Measurements from ENCODE around the gene S100A9.

GRCh38 chr1:153390938-153391710, 33.5 kb downstream of the S100A9 start, which contains the start of gene S100A8:
- TF ChIP-seq CBX5 (IDR thresholded peaks at IDR 0.05; ENCODE audit: low read depth, low read length), result no peak
- no peak for TF ChIP-seq BACH1 (IDR thresholded peaks at IDR 0.05; ENCODE audit: low read length)
- TF ChIP-seq SAP30 (IDR thresholded peaks at IDR 0.05; ENCODE audit: insufficient read depth, insufficient replicate concordance, low read length), result no peak
- TF ChIP-seq CTCF (IDR thresholded peaks at IDR 0.05; ENCODE audit: control extremely low read depth in 1 of 3, insufficient read depth in 1 of 3, low read depth in 1 of 3, low read length in 3 of 3), result no peak
- TF ChIP-seq RFX5 (IDR thresholded peaks at IDR 0.05; ENCODE audit: borderline replicate concordance, low read depth, low read length), result no peak
- TF ChIP-seq TAF1 (IDR thresholded peaks at IDR 0.05; ENCODE audit: low read depth, low read length), result no peak
- TF ChIP-seq CEBPB (IDR thresholded peaks at IDR 0.05; ENCODE audit: low read depth, low read length), result no peak
- TF ChIP-seq SRF (IDR thresholded peaks at IDR 0.05; ENCODE audit: low read depth, low read length), result no peak
- TF ChIP-seq PHF8 (conservative IDR thresholded peaks at IDR 0.05; ENCODE audit: low read depth, low read length), result no peak
- TF ChIP-seq SUZ12 (IDR thresholded peaks at IDR 0.05; ENCODE audit: low read length), result no peak
- no peak for TF ChIP-seq POLR2A (IDR thresholded peaks at IDR 0.05; ENCODE audit: control extremely low read depth in 1 of 2, low read depth in 2 of 2, low read length in 2 of 2)
- no peak for TF ChIP-seq NRF1 (IDR thresholded peaks at IDR 0.05; ENCODE audit: low read depth, low read length)
- TF ChIP-seq SP1 (IDR thresholded peaks at IDR 0.05; ENCODE audit: low read depth, low read length), result no peak
- no peak for TF ChIP-seq ASH2L (IDR thresholded peaks at IDR 0.05; ENCODE audit: low read length)
